WTC11 (cell line): Measurements from ENCODE around the gene GPLD1. TPM values are rescaled to one million over a fixed set of nuclear protein-coding genes. Genes with fewer than 3 reads are reported as not detected.

Experiments
- ATAC-seq: fragments of 200-7000 bp; cut with Tn5 transposase; 2 replicates; pipeline ENCODE4 v1.10.0; 2021; ENCODE audit warnings: mild to moderate bottlenecking, moderate library complexity
- CTCF ChIA-PET: fragments of 300-600 bp; sonication (Branson Sonifier 250); formaldehyde crosslinking; loops from one replicate; lab custom pipeline; 2021; ENCODE audit warnings: antibody characterized with exemption; lab: Charles Lee
- POLR2A ChIA-PET: fragments of 350-600 bp; sonication (Branson Sonifier 250); formaldehyde crosslinking; loops from one replicate; lab custom pipeline; 2021; ENCODE audit warnings: antibody characterized with exemption; lab: Charles Lee
- DNase-seq: peaks from one replicate; pipeline ENCODE4 v3.0.0; 2021; ENCODE audit warnings: low spot score
- H3K27ac Mint-ChIP-seq: 2 replicates; pipeline ENCODE4 v1.8.0; 2021; ENCODE audit warnings: mixed read lengths
- H3K27me3 Mint-ChIP-seq: 2 replicates; pipeline ENCODE4 v1.8.0; 2021; ENCODE audit warnings: low read depth, mild to moderate bottlenecking, moderate library complexity, mixed read lengths
- H3K36me3 Mint-ChIP-seq: 2 replicates; pipeline ENCODE4 v1.8.0; 2021; ENCODE audit warnings: mixed read lengths
- H3K4me1 Mint-ChIP-seq: 2 replicates; pipeline ENCODE4 v1.8.0; 2022; ENCODE audit warnings: mixed read lengths
- H3K4me3 Mint-ChIP-seq: 2 replicates; pipeline ENCODE4 v1.8.0; 2021; ENCODE audit warnings: mild to moderate bottlenecking, moderate library complexity, mixed read lengths
- H3K9me3 Mint-ChIP-seq: 2 replicates; pipeline ENCODE4 v1.8.0; 2021; ENCODE audit warnings: mixed read lengths
- ATF1 ChIP-seq: sonication (generic); formaldehyde crosslinking; IDR thresholded peaks from 2 replicates; pipeline ENCODE4 v1.8.1; 2023; ENCODE audit warnings: mild to moderate bottlenecking, moderate library complexity, missing genetic modification reagents
- CBFB ChIP-seq: sonication (generic); formaldehyde crosslinking; IDR thresholded peaks from 2 replicates; pipeline ENCODE4 v1.8.1; 2022; ENCODE audit warnings: mild to moderate bottlenecking, low read depth, missing genetic modification reagents
- CREB1 ChIP-seq: sonication (generic); formaldehyde crosslinking; IDR thresholded peaks from 2 replicates; pipeline ENCODE4 v1.8.0; 2023; ENCODE audit warnings: mild to moderate bottlenecking, missing genetic modification reagents
- ESRRA ChIP-seq: sonication (generic); formaldehyde crosslinking; IDR thresholded peaks from 2 replicates; pipeline ENCODE4 v1.8.1; 2022; ENCODE audit warnings: mild to moderate bottlenecking, missing genetic modification reagents, borderline replicate concordance
- FOXP1 ChIP-seq: sonication (generic); formaldehyde crosslinking; IDR thresholded peaks from 2 replicates; pipeline ENCODE4 v1.8.0; 2022; ENCODE audit warnings: missing genetic modification reagents, mild to moderate bottlenecking, moderate library complexity, borderline replicate concordance
- MAX ChIP-seq: sonication (generic); formaldehyde crosslinking; IDR thresholded peaks from 2 replicates; pipeline ENCODE4 v1.8.0; 2022; ENCODE audit warnings: mild to moderate bottlenecking, missing genetic modification reagents
- MYBL2 ChIP-seq: sonication (generic); formaldehyde crosslinking; IDR thresholded peaks from 2 replicates; pipeline ENCODE4 v1.8.1; 2023; ENCODE audit warnings: mild to moderate bottlenecking, moderate library complexity, missing genetic modification reagents
- NFYB ChIP-seq: sonication (generic); formaldehyde crosslinking; conservative IDR thresholded peaks from 2 replicates; pipeline ENCODE4 v1.8.0; 2022; ENCODE audit warnings: low read depth, missing genetic modification reagents
- OVOL2 ChIP-seq: fragments of 250-450 bp; sonication (Bioruptor Pico); IDR thresholded peaks from 2 replicates; pipeline ENCODE4 v1.9.0; 2021; ENCODE audit warnings: mild to moderate bottlenecking, borderline replicate concordance
- PRDM15 ChIP-seq: sonication (generic); formaldehyde crosslinking; IDR thresholded peaks from 2 replicates; pipeline ENCODE4 v1.8.0; 2022; ENCODE audit warnings: missing genetic modification reagents
- PREB ChIP-seq: sonication (generic); formaldehyde crosslinking; IDR thresholded peaks from 2 replicates; pipeline ENCODE4 v1.8.1; 2022; ENCODE audit warnings: mild to moderate bottlenecking, missing genetic modification reagents, moderate library complexity, borderline replicate concordance
- RORB ChIP-seq: fragments of 250-450 bp; sonication (Bioruptor Pico); IDR thresholded peaks from 2 replicates; pipeline ENCODE4 v1.9.0; 2021; ENCODE audit warnings: mild to moderate bottlenecking
- SMAD3 ChIP-seq: sonication (generic); formaldehyde crosslinking; IDR thresholded peaks from 2 replicates; pipeline ENCODE4 v1.8.0; 2022; ENCODE audit warnings: missing genetic modification reagents, mild to moderate bottlenecking, borderline replicate concordance
- SOX15 ChIP-seq: fragments of 250-450 bp; sonication (Bioruptor Pico); IDR thresholded peaks from 2 replicates; pipeline ENCODE4 v1.9.0; 2021; ENCODE audit warnings: mild to moderate bottlenecking
- SP1 ChIP-seq: sonication (generic); formaldehyde crosslinking; conservative IDR thresholded peaks from 2 replicates; pipeline ENCODE4 v1.8.1; 2022; ENCODE audit warnings: missing genetic modification reagents
- TP53 ChIP-seq: sonication (generic); formaldehyde crosslinking; IDR thresholded peaks from 2 replicates; pipeline ENCODE4 v1.8.1; 2023; ENCODE audit warnings: mild to moderate bottlenecking, missing genetic modification reagents
- ZNF263 ChIP-seq: sonication (generic); formaldehyde crosslinking; IDR thresholded peaks from 2 replicates; pipeline ENCODE4 v1.8.1; 2022; ENCODE audit warnings: low read depth, mild to moderate bottlenecking, moderate library complexity, missing genetic modification reagents
- total RNA-seq: library from RNA; stranded (reverse); gene quantifications from 3 replicates; pipeline ENCODE4 v1.2.3, GENCODE V29; 2021
- TF ChIP-seq, protein P1 (sequence below): sonication (generic); formaldehyde crosslinking; IDR thresholded peaks from 2 replicates; pipeline ENCODE4 v1.8.1; 2022; ENCODE audit warnings: low read depth, mild to moderate bottlenecking, moderate library complexity, missing genetic modification reagents, borderline replicate concordance
- TF ChIP-seq, protein P2 (sequence below): sonication (generic); formaldehyde crosslinking; IDR thresholded peaks from 2 replicates; pipeline ENCODE4 v1.8.0; 2023; ENCODE audit warnings: missing genetic modification reagents, mild to moderate bottlenecking, borderline replicate concordance
- TF ChIP-seq, protein P3 (sequence below): fragments of 250-450 bp; sonication (Bioruptor Pico); conservative IDR thresholded peaks from 2 replicates; pipeline ENCODE4 v1.9.0; 2021; ENCODE audit warnings: mild to moderate bottlenecking
- TF ChIP-seq, protein P4 (sequence below): fragments of 250-450 bp; sonication (Bioruptor Pico); IDR thresholded peaks from 2 replicates; pipeline ENCODE4 v2.1.2; 2022; ENCODE audit warnings: mild to moderate bottlenecking, moderate library complexity

Gene GPLD1
- total RNA-seq, 1 experiment from 2014 or later: 8.4 TPM

- POLR2A ChIA-PET: interaction anchor here (0.6 to 1.4 kb wide), 6 partner anchors 16 to 208 kb away, joined by 3 to 4 read pairs (median 3); partner anchors contain the start of genes ACOT13 and TDP2
- no peak within 1 kb of the TSS for H3K27ac Mint-ChIP-seq
- DNase-seq: peak; percentile 78
- TF ChIP-seq, protein P1, sequence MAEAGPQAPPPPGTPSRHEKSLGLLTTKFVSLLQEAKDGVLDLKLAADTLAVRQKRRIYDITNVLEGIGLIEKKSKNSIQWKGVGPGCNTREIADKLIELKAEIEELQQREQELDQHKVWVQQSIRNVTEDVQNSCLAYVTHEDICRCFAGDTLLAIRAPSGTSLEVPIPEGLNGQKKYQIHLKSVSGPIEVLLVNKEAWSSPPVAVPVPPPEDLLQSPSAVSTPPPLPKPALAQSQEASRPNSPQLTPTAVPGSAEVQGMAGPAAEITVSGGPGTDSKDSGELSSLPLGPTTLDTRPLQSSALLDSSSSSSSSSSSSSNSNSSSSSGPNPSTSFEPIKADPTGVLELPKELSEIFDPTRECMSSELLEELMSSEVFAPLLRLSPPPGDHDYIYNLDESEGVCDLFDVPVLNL (CRISPR knock-in tag): no peak
- TF ChIP-seq, protein P2, sequence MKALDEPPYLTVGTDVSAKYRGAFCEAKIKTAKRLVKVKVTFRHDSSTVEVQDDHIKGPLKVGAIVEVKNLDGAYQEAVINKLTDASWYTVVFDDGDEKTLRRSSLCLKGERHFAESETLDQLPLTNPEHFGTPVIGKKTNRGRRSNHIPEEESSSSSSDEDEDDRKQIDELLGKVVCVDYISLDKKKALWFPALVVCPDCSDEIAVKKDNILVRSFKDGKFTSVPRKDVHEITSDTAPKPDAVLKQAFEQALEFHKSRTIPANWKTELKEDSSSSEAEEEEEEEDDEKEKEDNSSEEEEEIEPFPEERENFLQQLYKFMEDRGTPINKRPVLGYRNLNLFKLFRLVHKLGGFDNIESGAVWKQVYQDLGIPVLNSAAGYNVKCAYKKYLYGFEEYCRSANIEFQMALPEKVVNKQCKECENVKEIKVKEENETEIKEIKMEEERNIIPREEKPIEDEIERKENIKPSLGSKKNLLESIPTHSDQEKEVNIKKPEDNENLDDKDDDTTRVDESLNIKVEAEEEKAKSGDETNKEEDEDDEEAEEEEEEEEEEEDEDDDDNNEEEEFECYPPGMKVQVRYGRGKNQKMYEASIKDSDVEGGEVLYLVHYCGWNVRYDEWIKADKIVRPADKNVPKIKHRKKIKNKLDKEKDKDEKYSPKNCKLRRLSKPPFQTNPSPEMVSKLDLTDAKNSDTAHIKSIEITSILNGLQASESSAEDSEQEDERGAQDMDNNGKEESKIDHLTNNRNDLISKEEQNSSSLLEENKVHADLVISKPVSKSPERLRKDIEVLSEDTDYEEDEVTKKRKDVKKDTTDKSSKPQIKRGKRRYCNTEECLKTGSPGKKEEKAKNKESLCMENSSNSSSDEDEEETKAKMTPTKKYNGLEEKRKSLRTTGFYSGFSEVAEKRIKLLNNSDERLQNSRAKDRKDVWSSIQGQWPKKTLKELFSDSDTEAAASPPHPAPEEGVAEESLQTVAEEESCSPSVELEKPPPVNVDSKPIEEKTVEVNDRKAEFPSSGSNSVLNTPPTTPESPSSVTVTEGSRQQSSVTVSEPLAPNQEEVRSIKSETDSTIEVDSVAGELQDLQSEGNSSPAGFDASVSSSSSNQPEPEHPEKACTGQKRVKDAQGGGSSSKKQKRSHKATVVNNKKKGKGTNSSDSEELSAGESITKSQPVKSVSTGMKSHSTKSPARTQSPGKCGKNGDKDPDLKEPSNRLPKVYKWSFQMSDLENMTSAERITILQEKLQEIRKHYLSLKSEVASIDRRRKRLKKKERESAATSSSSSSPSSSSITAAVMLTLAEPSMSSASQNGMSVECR (CRISPR knock-in tag): peak; percentile 26; the same call in 1 of the 2 replicates
- TF ChIP-seq, protein P3, sequence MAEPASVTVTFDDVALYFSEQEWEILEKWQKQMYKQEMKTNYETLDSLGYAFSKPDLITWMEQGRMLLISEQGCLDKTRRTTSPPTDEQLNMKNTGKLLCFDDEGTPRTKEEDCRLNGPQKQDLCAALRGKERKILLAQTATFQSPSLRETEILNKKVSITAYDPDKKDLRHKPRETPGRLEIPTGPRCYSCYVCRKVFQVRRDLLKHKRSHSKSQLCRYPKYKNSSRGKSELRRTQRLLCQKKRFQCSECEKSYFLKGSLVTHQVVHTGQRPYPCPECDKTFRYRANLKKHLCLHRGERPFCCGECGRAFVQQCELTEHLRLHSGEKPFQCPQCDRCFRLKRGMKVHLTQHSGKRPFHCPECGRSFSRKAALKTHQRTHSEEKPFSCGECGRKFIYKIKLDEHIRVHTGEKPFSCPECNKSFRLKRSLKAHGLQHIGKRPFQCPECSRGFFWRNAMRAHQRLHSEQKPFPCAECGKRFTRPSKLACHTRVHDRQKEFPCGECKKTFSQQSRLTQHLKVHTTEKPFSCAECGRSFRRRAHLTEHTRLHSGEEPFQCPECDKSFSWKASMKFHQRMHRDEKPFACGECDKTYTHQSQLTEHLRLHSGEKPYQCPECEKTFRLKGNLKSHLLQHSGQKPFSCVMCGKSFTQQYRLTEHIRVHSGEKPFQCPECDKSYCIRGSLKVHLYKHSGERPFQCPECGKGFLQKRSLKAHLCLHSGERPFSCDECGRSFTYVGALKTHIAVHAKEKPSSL (CRISPR knock-in tag): no peak
- TF ChIP-seq SMAD3 (CRISPR knock-in tag) (no peak), ZNF263 (CRISPR knock-in tag) (no peak; the same call in 1 of the 2 replicates), SP1 (peak; percentile 51; the same call in 1 of the 2 replicates), PREB (CRISPR knock-in tag) (no peak), TP53 (CRISPR knock-in tag) (no peak), MYBL2 (CRISPR knock-in tag) (peak; percentile 88), CBFB (CRISPR knock-in tag) (no peak; the same call in 1 of the 2 replicates), ATF1 (CRISPR knock-in tag) (no peak; the same call in 1 of the 2 replicates), PRDM15 (CRISPR knock-in tag) (0 out of 2 replicates have a peak, but pooled peaks have one; percentile 33), FOXP1 (peak; percentile 93), ESRRA (CRISPR knock-in tag) (peak; percentile 63; the same call in 1 of the 2 replicates), SOX15 (no peak), CREB1 (CRISPR knock-in tag) (no peak), NFYB (0 out of 2 replicates have a peak, but pooled peaks have one; percentile 9), RORB (CRISPR knock-in tag) (no peak), MAX (no peak; the same call in 1 of the 2 replicates), OVOL2 (CRISPR knock-in tag) (no peak)
- TF ChIP-seq, protein P4, sequence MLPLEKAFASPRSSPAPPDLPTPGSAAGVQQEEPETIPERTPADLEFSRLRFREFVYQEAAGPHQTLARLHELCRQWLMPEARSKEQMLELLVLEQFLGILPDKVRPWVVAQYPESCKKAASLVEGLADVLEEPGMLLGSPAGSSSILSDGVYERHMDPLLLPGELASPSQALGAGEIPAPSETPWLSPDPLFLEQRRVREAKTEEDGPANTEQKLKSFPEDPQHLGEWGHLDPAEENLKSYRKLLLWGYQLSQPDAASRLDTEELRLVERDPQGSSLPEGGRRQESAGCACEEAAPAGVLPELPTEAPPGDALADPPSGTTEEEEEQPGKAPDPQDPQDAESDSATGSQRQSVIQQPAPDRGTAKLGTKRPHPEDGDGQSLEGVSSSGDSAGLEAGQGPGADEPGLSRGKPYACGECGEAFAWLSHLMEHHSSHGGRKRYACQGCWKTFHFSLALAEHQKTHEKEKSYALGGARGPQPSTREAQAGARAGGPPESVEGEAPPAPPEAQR: no peak
These were observed 5.7 kb upstream of the GPLD1 start, which contains the start of gene ALDH5A1 for GRCh38 chr6:24494821-24495795. TSS of gene ALDH5A1 (plus strand) at chr6:24494969. CDS start at chr6:24494997, 28 bp downstream.

More at GRCh38 chr6:24494821-24495795, 5.7 kb upstream of the GPLD1 start, which contains the start of gene ALDH5A1:
- CTCF ChIA-PET: interaction anchor here (0.6 to 5.6 kb wide), 30 partner anchors 10 to 1027 kb away, joined by 3 to 58 read pairs (median 4); partner anchors contain the start of gene KIAA0319
- H3K9me3 Mint-ChIP-seq: peaks cover 14% of the 10 kb centered on the region
- peaks cover 13% of the 10 kb centered on the region for H3K36me3 Mint-ChIP-seq
- H3K4me1 Mint-ChIP-seq: peaks cover 31% of the 10 kb centered on the region
- ATAC-seq: peak; percentile 72
- H3K27me3 Mint-ChIP-seq: peaks cover 37% of the 10 kb centered on the region
- peak within 1 kb of the TSS; percentile 78 for H3K4me3 Mint-ChIP-seq
